ENCODE measurements around the gene ATG2A.

ATG2A gene

DNA sequence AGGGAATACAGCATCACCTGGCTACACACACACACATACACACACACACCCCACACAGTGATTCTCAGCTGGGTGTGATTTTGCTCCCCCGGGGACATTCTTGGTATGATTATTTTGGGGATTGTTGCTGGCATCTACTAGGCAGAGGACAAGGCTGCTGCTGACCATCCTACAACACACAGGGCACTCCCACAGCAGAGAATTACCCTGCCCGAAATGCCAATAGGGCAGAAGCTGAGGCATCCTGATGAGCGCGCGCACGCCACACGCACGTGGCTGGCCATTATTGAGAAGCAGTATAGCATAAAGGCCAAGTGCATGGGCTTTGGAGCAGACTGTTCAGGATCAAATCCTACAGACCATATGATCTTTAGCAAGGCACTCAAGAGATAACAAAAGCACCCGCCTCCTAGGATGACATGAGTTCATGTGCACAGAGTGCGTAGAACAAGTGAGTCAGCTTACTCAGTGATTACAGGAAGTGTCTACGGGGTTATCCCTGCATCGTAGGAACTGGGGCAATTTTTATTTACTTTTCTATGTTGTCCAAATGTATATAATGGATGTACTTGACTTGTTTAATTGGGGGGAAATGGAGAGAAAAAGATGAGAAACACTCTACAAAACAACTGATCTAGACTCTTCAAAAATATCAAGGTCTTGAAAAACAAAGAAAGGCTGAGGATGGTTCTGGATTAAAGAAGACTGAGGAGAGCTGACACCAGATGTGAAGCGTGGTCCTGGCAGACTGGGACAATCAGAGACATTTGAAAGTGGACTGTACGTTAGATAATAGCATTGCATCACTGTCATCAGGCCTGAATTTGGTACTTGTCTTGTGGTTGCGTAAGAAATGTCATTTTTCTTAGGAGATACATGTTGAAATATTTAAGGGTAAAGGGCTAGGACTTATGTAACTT, 31.4 kb downstream of the ATG2A start:
- H3K27ac ChIP-seq, result no peak overlapping the region
- TF ChIP-seq, protein P1, sequence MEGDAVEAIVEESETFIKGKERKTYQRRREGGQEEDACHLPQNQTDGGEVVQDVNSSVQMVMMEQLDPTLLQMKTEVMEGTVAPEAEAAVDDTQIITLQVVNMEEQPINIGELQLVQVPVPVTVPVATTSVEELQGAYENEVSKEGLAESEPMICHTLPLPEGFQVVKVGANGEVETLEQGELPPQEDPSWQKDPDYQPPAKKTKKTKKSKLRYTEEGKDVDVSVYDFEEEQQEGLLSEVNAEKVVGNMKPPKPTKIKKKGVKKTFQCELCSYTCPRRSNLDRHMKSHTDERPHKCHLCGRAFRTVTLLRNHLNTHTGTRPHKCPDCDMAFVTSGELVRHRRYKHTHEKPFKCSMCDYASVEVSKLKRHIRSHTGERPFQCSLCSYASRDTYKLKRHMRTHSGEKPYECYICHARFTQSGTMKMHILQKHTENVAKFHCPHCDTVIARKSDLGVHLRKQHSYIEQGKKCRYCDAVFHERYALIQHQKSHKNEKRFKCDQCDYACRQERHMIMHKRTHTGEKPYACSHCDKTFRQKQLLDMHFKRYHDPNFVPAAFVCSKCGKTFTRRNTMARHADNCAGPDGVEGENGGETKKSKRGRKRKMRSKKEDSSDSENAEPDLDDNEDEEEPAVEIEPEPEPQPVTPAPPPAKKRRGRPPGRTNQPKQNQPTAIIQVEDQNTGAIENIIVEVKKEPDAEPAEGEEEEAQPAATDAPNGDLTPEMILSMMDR (IDR thresholded peaks at IDR 0.05), result no peak

- no peak overlapping the region for H3K27ac ChIP-seq
- no peak for TF ChIP-seq ZFX (IDR thresholded peaks at IDR 0.05; ENCODE audit: borderline replicate concordance)
- TF ChIP-seq, protein P1 (IDR thresholded peaks at IDR 0.05), result no peak
Observed at GRCh38 chr11:64884019-64884418, 33.0 kb downstream of the ATG2A start.

- no peak overlapping the region for H3K27ac ChIP-seq
- no peak for TF ChIP-seq ZFX (IDR thresholded peaks at IDR 0.05; ENCODE audit: borderline replicate concordance)
- TF ChIP-seq, protein P1 (IDR thresholded peaks at IDR 0.05), result no peak
Observed at GRCh38 chr11:64883575-64883974, 33.4 kb downstream of the ATG2A start.

GRCh38 chr11:64882243-64882642, 34.8 kb downstream of the ATG2A start:
- H3K27ac ChIP-seq, result no peak overlapping the region
- TF ChIP-seq, protein P1 (IDR thresholded peaks at IDR 0.05), result no peak
- TF ChIP-seq ZFX (IDR thresholded peaks at IDR 0.05; ENCODE audit: borderline replicate concordance), result no peak

- TF ChIP-seq, protein P1 (IDR thresholded peaks at IDR 0.05), result no peak
- no peak for TF ChIP-seq ZFX (IDR thresholded peaks at IDR 0.05; ENCODE audit: borderline replicate concordance)
- H3K27ac ChIP-seq, result no peak overlapping the region
Observed at GRCh38 chr11:64881476-64881875, 35.5 kb downstream of the ATG2A start.

GRCh38 chr11:64880240-64881001, 36.6 kb downstream of the ATG2A start:
- no peak for TF ChIP-seq ZFX (IDR thresholded peaks at IDR 0.05; ENCODE audit: borderline replicate concordance)
- TF ChIP-seq, protein P1 (IDR thresholded peaks at IDR 0.05), result no peak
- H3K27ac ChIP-seq, result no peak overlapping the region

Measured in 22Rv1 (cell line).